HG02798 (cell line): ENCODE data around the gene KRTAP9-1.
"Not testable (repeated sequence)": the region's sequence is repeated elsewhere in the genome, so short reads cannot be mapped to it uniquely, and the experiment has no call there.

Experiments used
- ATAC-seq: cut with Tn5 transposase; IDR thresholded peaks from one replicate; pipeline ENCODE4 v1.9.1; 2021; ENCODE audit warnings: mild to moderate bottlenecking; ENCODE audit not compliant: unreplicated experiment, poor library complexity

Gene KRTAP9-1

DNA sequence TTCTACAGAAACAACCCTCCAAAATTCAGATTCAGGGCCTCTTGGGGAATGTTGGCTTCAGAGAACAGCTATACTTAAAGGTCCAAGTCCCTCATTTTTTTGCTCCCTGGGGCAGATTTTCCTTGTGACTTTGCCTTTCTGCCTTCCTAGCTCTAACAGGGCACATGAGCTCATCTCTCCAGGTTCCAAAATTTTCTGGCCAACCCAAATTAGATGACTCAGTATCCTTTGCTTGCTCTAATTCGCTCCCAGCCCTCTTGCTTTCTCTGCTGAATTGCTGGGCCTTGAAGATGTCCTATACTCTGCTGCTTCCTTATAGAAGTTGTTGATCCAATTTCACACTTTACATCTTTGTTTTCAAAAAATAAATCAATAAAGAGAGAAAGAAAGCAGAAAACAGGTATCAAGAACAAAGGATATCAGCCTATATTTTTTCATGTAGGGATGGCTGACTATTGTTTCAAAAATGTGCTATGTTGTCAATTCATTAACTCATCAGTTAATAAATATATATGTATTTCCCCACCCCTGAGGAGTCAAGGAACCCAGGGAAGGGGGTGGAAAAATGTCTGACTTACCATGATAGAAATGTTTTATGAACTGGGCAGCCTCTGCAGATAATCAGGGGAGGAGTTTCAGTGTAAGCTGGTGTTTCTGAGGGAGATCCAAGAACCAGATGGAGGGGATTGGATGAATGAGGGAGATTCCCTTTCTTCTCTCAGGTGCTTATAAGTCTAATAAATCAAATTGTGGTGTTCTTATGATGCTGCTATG lies 10.7 kb upstream of the KRTAP9-1 start:
- ATAC-seq: no peak

DNA sequence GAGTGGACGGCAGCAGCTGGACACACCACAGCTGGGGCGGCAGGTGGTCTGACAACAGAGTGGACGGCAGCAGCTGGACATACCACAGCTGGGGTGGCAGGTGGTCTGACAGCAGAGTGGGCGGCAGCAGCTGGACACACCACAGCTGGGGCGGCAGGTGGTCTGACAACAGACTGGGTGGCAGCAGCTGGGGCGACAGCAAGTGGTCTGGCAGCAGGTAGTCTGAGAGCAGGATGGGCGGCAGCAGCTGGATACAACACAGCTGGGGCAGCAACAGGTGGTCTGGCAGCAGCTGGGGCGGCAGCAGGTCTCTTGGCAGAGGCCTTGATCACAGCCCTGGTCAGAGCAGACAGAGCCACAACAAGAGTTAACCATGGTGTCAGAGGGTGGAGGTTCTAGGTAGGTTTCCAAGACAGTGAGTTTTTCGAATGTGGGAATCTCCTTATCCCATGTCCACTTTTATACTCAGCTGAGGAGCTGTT lies 5.2 kb upstream of the KRTAP9-1 start, which contains the start of gene KRTAP4-1:
TSS of gene KRTAP4-1 (minus strand) at position 432 of the 482 bp plus-strand sequence. CDS start at position 375, 57 bp downstream.
- no peak for ATAC-seq

DNA sequence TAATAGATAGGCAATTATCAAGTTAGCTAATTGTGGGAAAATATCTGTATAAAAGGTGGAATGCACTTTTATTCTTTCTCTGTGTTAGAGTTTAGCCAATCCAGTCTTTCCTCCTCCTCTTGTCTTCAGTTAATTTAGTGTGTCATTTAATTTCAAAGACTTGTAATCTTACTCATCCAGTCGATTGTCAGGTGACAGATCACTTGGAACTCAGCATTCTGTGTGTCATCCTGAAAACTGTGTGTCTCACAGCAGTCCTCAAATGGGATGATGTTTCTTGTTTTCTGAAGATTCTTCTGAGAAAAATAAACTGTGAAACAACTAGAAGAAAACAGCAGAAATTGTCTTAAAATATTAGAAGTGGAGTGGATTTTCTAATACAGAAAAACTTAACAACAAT lies 4.7 kb upstream of the KRTAP9-1 start:
- ATAC-seq: no peak

DNA sequence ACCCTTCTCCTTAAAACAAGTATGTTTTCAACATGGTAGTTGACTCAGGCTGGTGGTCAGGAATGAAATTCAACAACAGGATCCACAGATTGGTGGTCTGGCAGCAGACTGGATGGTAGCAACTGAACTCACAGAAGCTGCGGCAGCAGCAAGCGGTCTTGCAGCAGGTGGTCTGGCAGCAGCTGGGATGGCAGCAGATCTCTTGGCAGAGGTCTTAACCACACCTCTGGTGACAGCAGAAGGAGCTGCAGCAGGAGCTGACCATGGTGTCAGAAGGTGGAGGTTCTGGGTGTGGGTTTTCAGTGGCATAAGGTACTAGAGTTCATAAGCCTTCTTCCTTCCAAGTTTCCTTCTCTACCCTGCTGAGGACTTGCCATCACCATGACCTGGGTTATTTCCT lies 2.8 kb upstream of the KRTAP9-1 start:
- ATAC-seq: no peak

DNA sequence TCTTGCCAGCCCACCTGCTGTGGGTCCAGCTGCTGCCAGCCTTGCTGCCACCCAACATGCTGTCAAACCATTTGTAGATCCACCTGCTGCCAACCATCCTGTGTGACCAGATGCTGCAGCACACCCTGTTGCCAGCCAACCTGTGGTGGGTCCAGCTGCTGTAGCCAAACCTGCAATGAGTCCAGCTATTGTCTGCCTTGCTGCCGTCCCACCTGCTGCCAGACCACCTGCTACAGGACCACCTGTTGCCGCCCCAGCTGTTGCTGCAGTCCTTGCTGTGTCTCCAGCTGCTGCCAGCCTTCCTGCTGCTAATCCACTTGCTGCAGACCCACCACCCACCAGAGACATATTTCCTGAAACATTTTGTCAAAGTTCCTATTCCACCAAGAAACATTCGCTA lies 641 bp downstream of the KRTAP9-1 start:
- ATAC-seq: no peak

DNA sequence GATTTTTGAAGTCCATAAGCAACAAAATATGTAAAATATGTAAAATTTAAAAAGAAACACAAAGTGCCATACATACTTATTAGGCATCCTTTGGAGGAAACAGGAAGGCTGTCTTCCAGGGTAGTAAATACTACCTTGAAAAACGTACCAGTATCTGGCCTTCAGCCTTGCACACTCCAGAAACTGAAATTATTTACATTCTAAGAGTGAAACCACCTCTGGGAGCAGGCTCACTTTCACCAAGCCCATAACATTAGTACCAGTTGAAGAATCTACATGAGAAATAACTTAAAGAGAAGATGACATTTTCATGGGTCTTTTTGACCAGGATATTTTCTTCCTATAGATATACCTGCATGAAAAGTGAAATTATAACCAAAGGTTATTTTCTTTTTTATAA lies 6.4 kb downstream of the KRTAP9-1 start:
- ATAC-seq: no peak

DNA sequence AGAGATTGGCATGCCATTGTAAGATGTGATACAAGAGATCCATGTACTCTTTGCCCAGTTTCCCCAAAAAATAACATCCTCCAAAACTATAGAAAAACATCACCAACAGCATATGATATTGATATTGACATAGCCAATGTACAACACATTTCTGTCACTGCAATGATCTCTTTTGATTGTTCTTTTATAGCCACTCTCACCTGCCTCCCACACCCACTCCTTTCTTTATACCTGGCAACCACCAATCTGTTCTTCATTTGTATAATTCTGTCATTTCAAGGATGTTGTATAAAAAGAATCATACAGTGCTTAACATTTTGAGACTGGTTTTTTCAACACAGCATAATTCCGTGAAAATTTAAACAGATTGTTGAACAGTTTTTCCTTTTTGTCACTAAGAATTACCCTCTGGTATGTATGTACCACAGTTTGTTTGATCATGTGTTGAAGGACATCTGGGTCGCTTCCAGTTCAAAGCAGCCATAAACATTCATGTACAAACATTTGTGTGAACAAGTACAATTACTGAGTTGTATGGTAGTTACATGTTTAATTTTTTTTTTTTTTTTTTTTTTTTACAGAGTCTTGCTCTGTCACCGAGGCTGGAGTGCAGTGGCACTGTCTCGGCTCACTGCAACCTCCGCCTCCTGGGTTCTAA lies 9.9 kb downstream of the KRTAP9-1 start:
- no peak for ATAC-seq

DNA sequence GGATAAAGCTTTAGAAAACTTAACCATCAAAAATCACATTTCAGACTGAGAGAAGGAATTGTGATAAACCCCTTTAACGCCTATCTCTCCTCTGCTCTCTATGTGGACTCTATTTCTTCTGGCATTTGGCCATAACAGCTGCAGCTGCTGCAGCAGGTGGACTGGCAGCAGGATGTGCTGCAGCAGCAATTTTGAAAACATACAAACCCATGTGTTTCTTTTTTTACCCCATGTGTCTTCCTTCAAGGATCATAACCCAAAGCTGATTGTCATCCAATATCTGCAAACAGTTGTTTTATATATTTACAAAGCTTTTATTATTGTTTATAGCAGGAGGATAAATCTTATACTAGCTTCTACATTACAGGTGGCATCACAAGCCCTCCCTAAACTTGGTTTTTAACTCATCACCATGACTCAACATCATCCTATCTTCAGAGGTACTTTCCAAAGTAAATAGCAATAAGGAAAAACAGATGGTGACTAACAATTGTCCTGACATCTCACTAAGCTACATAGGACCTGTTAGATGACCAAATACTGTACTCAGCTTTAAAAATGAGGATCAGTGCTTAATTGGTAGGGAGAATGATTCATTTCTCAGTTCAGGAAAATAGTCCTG lies 22.3 kb downstream of the KRTAP9-1 start:
- ATAC-seq: no peak

DNA sequence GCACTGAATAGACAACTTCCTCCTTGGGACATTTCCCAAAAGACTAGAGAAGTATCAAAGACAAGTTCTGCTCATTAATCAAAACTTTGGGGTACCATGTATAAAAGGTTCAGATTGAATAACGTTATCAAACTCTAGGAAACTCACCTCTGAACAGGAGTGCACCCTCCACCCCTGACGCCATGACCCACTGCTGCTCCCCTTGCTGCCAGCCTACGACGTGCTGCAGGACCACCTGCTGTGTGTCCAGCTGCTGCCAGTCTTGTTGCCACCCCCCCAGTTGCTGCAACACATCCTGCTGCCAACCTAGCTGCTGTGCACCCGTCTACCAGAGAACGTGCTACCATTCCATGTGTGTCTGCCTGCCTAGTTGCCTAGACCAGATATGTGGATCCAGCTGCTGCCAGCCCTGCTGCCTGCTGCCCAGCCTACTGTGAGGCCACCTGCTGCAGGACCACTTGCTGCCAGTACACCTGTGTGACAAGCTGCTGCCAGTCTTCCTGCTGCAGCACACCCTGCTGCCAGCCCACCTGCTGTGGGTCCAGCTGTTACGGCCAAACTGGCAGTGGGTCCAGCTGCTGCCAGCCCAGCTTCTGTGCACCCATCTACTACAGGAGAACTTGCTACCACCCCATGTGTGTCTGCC lies 23.0 kb downstream of the KRTAP9-1 start:
- ATAC-seq: no peak

DNA sequence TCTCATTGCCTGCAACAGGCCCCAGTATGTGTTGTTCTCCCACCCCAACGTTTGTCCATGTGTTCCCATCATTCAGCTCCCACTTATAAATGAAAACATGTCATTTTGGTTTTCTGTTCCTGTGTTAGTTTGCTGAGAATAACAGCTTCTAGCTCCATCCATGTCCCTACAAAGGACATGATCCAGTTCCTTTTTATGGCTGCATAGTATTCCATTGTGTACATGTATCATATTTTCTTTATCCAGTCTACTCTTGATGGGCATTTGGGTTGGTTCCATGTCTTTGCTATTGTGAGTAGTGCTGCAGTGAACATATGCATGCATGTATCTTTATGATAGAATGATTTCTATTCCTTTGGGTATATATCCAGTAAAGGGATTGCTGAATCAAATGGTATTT lies 26.0 kb downstream of the KRTAP9-1 start:
- ATAC-seq: no peak

DNA sequence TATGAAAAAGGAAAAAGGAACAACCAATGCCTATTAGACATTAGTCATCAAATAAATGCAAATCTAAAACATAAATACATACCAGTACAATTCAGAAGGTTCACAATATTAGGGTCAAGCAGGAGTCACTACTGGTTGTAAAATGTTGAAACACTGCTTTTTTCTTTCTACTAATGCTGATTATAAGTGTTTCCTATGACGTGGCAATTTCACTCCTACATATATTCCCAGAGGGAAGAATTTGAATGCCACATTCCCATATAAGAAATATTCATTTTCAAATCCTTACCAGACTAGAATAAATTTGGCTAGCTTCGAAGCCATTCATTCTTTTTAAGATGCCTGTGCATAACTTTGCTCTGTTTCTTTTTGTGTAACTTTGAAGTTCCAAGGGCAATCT lies 34.1 kb downstream of the KRTAP9-1 start:
- ATAC-seq: no peak

DNA sequence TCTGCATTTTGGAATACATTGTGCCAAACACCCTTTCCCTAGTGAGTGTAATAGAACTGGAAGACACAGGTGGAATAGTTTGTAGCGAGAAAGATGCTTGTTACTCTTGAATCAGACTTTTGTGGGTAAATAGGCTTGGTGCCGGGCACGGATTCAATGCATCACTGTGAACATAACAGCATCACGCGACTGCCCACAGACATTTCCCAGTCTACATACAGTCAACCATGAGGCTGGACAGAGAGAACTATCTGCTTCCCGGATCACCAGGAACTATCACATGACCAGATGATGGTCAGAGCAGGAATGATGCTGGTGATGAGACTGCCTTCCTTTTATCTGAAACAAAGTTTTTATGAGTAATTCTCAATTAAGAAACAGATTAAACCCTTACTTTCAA lies 36.4 kb downstream of the KRTAP9-1 start:
- ATAC-seq: no peak

DNA sequence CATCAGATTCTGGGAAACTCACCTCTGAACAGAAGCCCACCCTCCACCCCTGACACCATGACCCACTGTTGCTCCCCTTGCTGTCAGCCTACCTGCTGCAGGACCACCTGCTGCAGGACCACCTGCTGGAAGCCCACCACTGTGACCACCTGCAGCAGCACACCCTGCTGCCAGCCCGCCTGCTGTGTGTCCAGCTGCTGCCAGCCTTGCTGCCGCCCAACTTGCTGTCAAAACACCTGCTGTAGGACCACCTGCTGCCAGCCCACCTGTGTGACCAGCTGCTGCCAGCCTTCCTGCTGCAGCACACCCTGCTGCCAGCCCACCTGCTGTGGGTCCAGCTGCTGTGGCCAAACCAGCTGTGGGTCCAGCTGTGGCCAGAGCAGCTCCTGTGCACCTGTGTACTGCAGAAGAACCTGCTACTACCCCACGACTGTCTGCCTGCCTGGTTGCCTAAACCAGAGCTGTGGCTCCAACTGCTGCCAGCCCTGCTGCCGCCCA lies 37.0 kb downstream of the KRTAP9-1 start, which contains the start of gene KRTAP9-2:
TSS of gene KRTAP9-2 (plus strand) at position 51 of the 498 bp plus-strand sequence. CDS start at position 58, 7 bp downstream.
- not testable (repeated sequence) for ATAC-seq

DNA sequence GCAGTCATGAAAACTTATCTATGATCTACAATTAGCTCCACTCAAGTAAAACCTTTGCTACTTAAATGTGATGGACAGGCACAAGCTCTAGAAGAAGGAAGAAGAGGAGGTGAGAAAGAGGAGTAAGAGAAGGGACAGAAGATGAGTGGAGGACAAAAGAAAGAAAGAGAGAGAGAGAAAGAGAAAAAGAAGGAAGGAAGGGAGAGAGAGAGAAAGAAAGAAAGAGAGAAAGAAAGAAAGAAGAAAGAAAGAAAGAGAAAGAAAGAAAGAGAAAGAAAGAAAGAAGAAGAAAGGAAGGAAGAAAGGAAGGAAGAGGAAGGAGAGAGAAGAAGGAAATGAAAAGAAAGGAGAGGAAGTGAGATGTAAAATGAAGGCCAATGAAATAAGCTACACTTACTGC lies 40.4 kb downstream of the KRTAP9-1 start:
- no peak for ATAC-seq

DNA sequence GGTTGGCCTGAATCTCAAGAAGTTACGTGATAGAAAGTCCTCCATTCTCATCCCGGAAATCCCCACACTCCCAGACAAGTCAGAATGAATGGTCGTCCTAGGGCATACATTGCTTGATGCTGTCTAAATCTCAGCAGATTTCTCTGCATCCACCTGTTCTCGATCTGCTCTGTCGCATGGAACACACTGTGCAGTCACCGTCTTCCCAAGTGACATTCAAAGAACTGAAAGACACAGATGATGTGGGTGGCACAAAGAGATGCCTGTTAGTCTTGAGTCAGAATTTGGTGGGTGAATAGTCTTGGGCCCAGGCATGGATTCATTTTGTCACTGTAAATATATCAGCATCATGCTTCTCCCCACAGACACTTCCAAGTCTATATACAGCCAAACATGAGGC lies 42.0 kb downstream of the KRTAP9-1 start:
- no peak for ATAC-seq

DNA sequence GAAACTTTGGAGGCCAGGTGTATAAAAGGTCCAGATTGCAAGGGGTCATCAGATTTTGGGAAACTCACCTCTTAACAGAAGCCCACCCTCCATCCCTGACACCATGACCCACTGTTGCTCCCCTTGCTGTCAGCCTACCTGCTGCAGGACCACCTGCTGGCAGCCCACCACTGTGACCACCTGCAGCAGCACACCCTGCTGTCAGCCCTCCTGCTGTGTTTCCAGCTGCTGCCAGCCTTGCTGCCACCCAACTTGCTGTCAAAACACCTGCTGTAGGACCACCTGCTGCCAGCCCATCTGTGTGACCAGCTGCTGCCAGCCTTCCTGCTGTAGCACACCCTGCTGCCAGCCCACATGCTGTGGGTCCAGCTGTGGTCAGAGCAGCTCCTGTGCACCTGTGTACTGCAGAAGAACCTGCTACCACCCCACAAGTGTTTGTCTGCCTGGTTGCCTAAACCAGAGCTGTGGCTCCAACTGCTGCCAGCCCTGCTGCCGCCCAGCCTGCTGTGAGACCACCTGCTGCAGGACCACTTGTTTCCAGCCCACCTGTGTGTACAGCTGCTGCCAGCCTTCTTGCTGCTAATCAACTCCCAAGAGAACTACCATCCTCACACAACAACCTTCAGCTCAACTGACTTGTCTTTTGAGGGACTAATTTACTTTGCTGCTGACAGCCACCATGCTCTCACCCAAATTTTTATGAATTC lies 42.9 kb downstream of the KRTAP9-1 start, which contains the start of gene KRTAP9-3:
TSS of gene KRTAP9-3 (plus strand) at position 51 of the 707 bp plus-strand sequence. CDS start at position 104, 53 bp downstream.
- not testable (repeated sequence) for ATAC-seq

DNA sequence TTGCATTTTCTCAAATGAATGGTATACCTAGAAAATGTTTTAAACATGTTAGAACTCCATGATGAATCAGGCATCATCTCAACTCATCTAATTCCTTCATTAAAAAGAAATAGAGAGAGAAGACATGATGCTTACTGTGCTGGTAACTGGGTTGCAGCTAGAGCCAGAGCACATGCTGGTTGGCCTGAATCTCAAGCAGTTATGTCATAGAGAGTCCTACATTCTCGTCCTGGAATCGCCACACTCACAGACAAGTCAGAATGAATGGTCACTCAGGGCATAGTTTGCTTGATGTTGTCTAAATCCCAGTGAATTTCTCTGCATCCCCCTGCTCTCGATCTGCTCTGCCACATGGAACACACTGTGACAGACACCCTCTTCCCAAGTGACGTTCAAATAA lies 47.4 kb downstream of the KRTAP9-1 start:
- ATAC-seq: not testable (repeated sequence)

DNA sequence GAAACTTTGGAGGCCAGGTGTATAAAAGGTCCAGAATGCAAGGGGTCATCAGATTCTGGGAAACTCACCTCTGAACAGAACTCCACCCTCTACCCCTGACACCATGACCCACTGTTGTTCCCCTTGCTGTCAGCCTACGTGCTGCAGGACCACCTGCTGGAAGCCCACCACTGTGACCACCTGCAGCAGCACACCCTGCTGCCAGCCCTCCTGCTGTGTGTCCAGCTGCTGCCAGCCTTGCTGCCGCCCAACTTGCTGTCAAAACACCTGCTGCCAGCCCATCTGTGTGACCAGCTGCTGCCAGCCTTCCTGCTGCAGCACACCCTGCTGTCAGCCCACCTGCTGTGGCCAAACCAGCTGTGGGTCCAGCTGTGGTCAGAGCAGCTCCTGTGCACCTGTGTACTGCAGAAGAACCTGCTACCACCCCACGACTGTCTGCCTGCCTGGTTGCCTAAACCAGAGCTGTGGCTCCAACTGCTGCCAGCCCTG lies 48.3 kb downstream of the KRTAP9-1 start, which contains the start of gene KRTAP9-8:
TSS of gene KRTAP9-8 (plus strand) at position 51 of the 489 bp plus-strand sequence. CDS start at position 104, 53 bp downstream.
- ATAC-seq: not testable (repeated sequence)
